Muscle of leg (tissue), 11 donors: ENCODE measurements around the gene CENPP. TPM values are rescaled to one million over a fixed set of nuclear protein-coding genes. Genes with fewer than 3 reads are reported as not detected.

ENCODE experiments used
- DNase-seq: peaks from one replicate; pipeline ENCODE4 v3.0.0; 2013
- H3K27ac ChIP-seq: one replicate; pipeline ENCODE4 v1.5.1; 2013; ENCODE audit warnings: mild to moderate bottlenecking, low read length, control low read depth
- H3K27me3 ChIP-seq: one replicate; pipeline ENCODE4 v1.6.1; 2013; ENCODE audit warnings: low read length; ENCODE audit not compliant: control insufficient read depth, insufficient read depth
- H3K36me3 ChIP-seq: one replicate; pipeline ENCODE4 v1.6.1; 2013; ENCODE audit warnings: low read length; ENCODE audit not compliant: control insufficient read depth, insufficient read depth
- H3K4me1 ChIP-seq: one replicate; pipeline ENCODE4 v1.6.1; 2013; ENCODE audit warnings: low read length; ENCODE audit not compliant: control insufficient read depth, insufficient read depth
- H3K4me3 ChIP-seq: one replicate; pipeline ENCODE4 v1.5.1; 2013; ENCODE audit warnings: low read length, control low read depth
- H3K9me3 ChIP-seq: replicated peaks from 2 replicates; pipeline ENCODE4 v1.6.1; 2013; ENCODE audit warnings: low read depth, low read length; ENCODE audit not compliant: control insufficient read depth
- WGBS: methylation state at CpG from one replicate; pipeline ENCODE4 v1.1.5; 2013; ENCODE audit warnings: missing lambda C conversion rate; ENCODE audit not compliant: insufficient coverage; 5-methylcytosine and 5-hydroxymethylcytosine counted together
- polyA plus RNA-seq, 8 donors: library from polyadenylated mRNA; unstranded; fragments of 120-200 nt; gene quantifications; one replicate each; pipeline versions ENCODE4 v1.2.1 to v1.2.3, GENCODE V29; 2013; ENCODE audit warnings: inconsistent platforms in 1 of 8, low replicate concordance in 1 of 8; ENCODE audit not compliant: insufficient read length in 8 of 8, insufficient read depth in 1 of 8
- total RNA-seq: library from RNA; stranded (reverse); fragments of 120-200 nt; gene quantifications from one replicate; pipeline ENCODE4 v1.2.4, GENCODE V29; 2013

CENPP gene
- total and polyA plus RNA-seq, 9 donors: 3.6 to 6.4 (median 5.5) TPM

DNA sequence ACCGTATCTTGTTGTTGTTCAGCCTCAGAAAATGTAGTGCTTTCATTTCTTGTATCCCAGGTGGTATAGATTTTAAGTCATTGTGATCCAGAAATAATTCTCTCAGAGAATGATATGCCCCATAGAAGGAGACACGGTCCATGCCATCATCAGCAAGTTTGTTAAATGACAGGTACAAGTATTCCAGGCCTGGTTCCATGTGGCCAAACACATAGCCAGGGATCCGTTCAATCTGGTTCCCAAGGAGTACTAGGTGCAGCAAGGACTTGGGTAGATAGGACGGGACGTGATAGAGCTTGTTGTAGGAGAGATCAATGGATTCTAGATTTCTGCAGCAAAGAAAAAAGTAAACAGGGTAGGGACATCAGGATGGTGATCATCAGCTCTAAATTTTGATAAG, 175.0 kb downstream of the CENPP start:
- Histone ChIP-seq H3K4me3 (no peak overlapping the region), H3K4me1 (peaks cover 15% of the 10 kb centered on the region), H3K36me3 (peaks cover 3% of the 10 kb centered on the region), H3K9me3 (no peaks in the 10 kb centered on the region), H3K27ac (no peak overlapping the region), H3K27me3 (no peaks in the 10 kb centered on the region)
- no peak for DNase-seq
- WGBS: 96% methylated on average over 4 of the region's 5 CpGs

DNA sequence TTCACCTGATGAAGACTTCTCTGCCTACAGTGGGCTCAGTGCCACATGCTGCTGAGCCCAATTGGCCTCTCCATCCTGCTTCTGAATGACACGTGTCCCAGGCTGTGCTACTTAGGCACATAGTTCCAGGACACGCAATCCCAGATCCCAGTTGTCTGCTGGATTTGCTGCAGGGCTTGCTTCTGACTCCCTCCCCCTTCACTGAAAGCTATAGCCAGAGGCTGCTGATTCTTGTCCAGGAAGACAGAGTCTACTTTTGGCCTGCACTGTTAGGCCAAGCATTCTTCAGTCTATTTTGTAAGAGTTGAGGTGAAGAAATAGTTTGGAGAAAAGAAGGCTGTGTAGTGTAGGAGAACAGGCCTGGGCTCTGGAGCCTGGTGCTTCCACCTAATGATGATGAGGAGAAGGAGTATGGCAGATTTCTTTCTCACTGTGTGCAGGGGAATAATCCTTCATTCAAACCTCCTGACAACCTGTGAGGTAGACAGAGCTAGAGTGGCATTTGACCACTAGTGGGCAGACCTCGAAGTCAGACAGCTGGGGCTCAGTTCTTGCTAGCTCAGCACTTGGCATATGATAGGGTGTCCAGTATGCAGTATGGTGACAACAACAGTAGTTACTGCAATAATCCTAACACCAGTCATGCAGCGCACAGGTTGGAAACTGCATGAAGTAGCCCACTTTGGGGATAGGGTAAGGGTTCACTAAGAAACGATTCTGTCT, 176.1 kb downstream of the CENPP start:
- WGBS: 17% methylated on average over 2 of the region's 5 CpGs
- H3K4me1 ChIP-seq: peaks cover 24% of the 10 kb centered on the region

DNA sequence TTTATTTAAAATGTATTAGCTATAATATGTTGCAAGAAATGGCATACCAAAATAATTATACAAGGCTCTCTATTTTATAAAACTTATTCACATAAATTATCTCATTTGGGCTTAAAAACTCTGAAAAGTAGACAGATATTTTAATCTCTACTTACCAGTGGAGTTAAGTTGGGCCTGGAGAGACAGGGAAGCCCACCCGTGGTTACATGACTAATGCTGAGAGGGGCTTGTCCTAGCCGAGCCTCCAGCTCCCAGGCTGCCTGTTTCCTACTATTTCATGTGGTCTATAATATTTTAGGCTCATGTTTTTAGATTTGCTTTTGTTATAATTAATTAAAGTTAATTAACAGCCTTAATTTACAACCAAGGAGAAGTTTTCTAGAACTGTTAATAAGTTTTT, 177.4 kb downstream of the CENPP start:
- DNase-seq: no peak
- Histone ChIP-seq H3K4me1 (peaks cover 36% of the 10 kb centered on the region), H3K36me3 (peaks cover 3% of the 10 kb centered on the region), H3K9me3 (no peaks in the 10 kb centered on the region), H3K27ac (no peak overlapping the region), H3K4me3 (no peak overlapping the region), H3K27me3 (no peaks in the 10 kb centered on the region)
- WGBS: no CpG with 5 or more reads among the region's 2 CpGs

More for the DNA sequence above, 176.1 kb downstream of the CENPP start:
- H3K36me3 ChIP-seq: peaks cover 3% of the 10 kb centered on the region
- H3K27me3 ChIP-seq: no peaks in the 10 kb centered on the region
- peak overlapping the region; percentile 82 for H3K27ac ChIP-seq
- H3K9me3 ChIP-seq: no peaks in the 10 kb centered on the region
- no peak overlapping the region for H3K4me3 ChIP-seq
- DNase-seq: peak; percentile 93

DNA sequence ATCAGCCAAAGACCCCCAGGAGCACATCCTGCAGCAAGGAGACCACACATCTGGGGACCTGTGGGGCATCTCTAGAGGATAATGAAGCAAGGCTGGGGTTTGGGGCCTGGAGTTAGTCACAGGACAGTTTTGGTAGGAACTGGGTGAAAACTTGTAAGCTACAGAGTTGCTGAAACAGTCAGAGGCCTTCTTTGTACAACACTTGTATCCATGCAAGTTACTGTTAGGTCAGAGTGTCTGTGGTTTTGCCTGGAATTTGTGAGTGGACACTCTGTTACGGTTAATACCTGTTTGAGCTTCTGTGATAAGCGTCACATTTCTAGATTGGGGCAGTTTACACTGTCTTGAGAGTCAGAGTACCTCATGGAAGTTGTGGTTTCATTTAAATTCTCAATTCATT, 179.1 kb downstream of the CENPP start:
- WGBS: no CpG with 5 or more reads among the region's 2 CpGs
- peak overlapping the region; percentile 92 for H3K27ac ChIP-seq

GRCh38 chr9:92506184-92506857, 180.6 kb downstream of the CENPP start:
- WGBS: no CpG with 5 or more reads among the region's 3 CpGs
- peak; percentile 98 for DNase-seq
- H3K4me1 ChIP-seq: peaks cover 42% of the 10 kb centered on the region
- H3K27me3 ChIP-seq: no peaks in the 10 kb centered on the region
- no peaks in the 10 kb centered on the region for H3K9me3 ChIP-seq
- no peak overlapping the region for H3K4me3 ChIP-seq
- no peaks in the 10 kb centered on the region for H3K36me3 ChIP-seq
- peak overlapping the region; percentile 92 for H3K27ac ChIP-seq

More for the DNA sequence above, 179.1 kb downstream of the CENPP start:
- peaks cover 42% of the 10 kb centered on the region for H3K4me1 ChIP-seq
- no peak overlapping the region for H3K4me3 ChIP-seq
- H3K36me3 ChIP-seq: peaks cover 3% of the 10 kb centered on the region
- no peaks in the 10 kb centered on the region for H3K27me3 ChIP-seq
- no peaks in the 10 kb centered on the region for H3K9me3 ChIP-seq
- no peak for DNase-seq

- Histone ChIP-seq H3K27me3 (no peaks in the 10 kb centered on the region), H3K27ac (peak overlapping the region; percentile 92), H3K4me3 (no peak overlapping the region), H3K4me1 (peaks cover 39% of the 10 kb centered on the region), H3K9me3 (no peaks in the 10 kb centered on the region), H3K36me3 (no peaks in the 10 kb centered on the region)
- DNase-seq: no peak
- WGBS: 100% methylated on average over 1 of the region's 2 CpGs
Measured at GRCh38 chr9:92507005-92507404, 181.3 kb downstream of the CENPP start.

DNA sequence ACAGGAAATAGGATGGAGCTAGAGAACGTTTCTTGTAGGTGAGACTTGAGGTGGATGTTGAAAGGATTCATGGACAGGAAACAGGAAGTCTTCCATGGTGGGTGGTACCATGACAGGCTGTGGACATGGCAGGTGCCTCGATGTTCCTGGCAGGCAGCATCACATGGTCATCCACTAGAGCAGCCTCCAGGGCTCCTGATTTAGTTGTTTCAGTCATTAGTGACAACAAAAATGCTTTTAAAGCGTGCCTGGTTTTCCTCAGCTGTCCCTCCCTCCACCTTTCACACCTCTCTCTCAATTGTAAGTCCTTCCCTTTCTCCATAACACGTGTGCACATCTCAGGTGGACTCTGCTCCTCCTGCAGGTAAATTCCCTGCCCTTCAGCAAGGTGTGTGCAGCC, 181.7 kb downstream of the CENPP start:
- no peak for DNase-seq
- 50% methylated on average over 4 of the region's 4 CpGs for WGBS
- H3K9me3 ChIP-seq: no peaks in the 10 kb centered on the region
- peaks cover 36% of the 10 kb centered on the region for H3K4me1 ChIP-seq
- peak overlapping the region; percentile 92 for H3K27ac ChIP-seq
- no peaks in the 10 kb centered on the region for H3K27me3 ChIP-seq
- H3K36me3 ChIP-seq: no peaks in the 10 kb centered on the region
- H3K4me3 ChIP-seq: no peak overlapping the region

GRCh38 chr9:92508018-92508820, 182.5 kb downstream of the CENPP start:
- Histone ChIP-seq H3K27me3 (no peaks in the 10 kb centered on the region), H3K4me3 (no peak overlapping the region), H3K9me3 (no peaks in the 10 kb centered on the region), H3K4me1 (peaks cover 38% of the 10 kb centered on the region), H3K36me3 (no peaks in the 10 kb centered on the region), H3K27ac (peak overlapping the region; percentile 92)
- peak; percentile 76 for DNase-seq
- WGBS: 19% methylated on average over 9 of the region's 10 CpGs

DNA sequence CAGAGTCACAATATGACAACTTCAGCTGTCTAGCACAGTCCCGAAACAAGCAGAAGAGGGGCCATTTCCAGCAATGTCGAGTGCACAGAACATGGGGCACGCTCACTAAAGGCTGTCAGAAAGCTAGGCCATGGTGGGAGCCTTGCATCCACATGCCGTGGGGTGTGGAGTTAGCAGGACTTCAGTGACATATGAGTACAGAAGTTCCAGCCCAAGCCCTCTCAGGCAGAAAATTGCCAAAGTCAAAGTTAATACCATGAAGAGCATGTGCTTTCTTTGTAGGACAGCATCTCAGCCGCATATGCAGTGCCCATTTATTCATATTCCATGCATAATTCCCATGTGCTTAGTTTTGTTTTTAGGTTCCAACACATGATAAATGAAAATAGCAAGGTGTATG, 183.3 kb downstream of the CENPP start:
- 83% methylated on average over 3 of the region's 5 CpGs for WGBS
- no peak overlapping the region for H3K4me3 ChIP-seq
- no peaks in the 10 kb centered on the region for H3K9me3 ChIP-seq
- H3K4me1 ChIP-seq: peaks cover 38% of the 10 kb centered on the region
- H3K27ac ChIP-seq: peak overlapping the region; percentile 92
- no peaks in the 10 kb centered on the region for H3K36me3 ChIP-seq
- peak; percentile 58 for DNase-seq
- H3K27me3 ChIP-seq: no peaks in the 10 kb centered on the region

DNA sequence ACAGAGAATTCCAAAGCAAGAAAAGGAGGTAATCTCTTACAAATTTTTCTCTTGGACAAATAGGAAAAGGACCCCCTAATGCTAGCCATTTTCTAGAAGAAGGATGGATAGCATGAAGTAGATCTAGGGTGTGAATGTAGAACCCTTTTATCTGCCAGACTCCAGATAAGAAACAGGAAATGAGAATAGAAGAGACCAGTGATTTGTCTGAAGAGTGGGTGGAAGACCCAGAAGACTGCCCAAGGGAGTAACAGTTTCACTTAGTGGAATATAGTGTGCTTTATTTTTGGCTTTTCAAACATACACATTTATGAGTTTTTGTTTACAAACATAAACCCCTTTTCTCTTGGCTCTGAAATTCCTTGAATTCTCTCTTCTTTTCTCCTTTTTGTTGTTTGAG, 185.0 kb downstream of the CENPP start:
- DNase-seq: no peak

More for the DNA sequence above, 185.0 kb downstream of the CENPP start:
- Histone ChIP-seq H3K4me1 (peaks cover 28% of the 10 kb centered on the region), H3K27ac (no peak overlapping the region), H3K9me3 (no peaks in the 10 kb centered on the region), H3K4me3 (no peak overlapping the region), H3K36me3 (no peaks in the 10 kb centered on the region), H3K27me3 (no peaks in the 10 kb centered on the region)
